WTC11 (cell line): ENCODE data around the gene PLXNA2. TPM values are rescaled to one million over a fixed set of nuclear protein-coding genes. Genes with fewer than 3 reads are reported as not detected.

Experiments
- ATAC-seq: fragments of 200-7000 bp; cut with Tn5 transposase; 2 replicates; pipeline ENCODE4 v1.10.0; 2021; ENCODE audit warnings: mild to moderate bottlenecking, moderate library complexity
- CTCF ChIA-PET: fragments of 300-600 bp; sonication (Branson Sonifier 250); formaldehyde crosslinking; loops from one replicate; lab custom pipeline; 2021; ENCODE audit warnings: antibody characterized with exemption; lab: Charles Lee
- POLR2A ChIA-PET: fragments of 350-600 bp; sonication (Branson Sonifier 250); formaldehyde crosslinking; loops from one replicate; lab custom pipeline; 2021; ENCODE audit warnings: antibody characterized with exemption; lab: Charles Lee
- DNase-seq: peaks from one replicate; pipeline ENCODE4 v3.0.0; 2021; ENCODE audit warnings: low spot score
- H3K27ac Mint-ChIP-seq: 2 replicates; pipeline ENCODE4 v1.8.0; 2021; ENCODE audit warnings: mixed read lengths
- H3K27me3 Mint-ChIP-seq: 2 replicates; pipeline ENCODE4 v1.8.0; 2021; ENCODE audit warnings: low read depth, mild to moderate bottlenecking, moderate library complexity, mixed read lengths
- H3K36me3 Mint-ChIP-seq: 2 replicates; pipeline ENCODE4 v1.8.0; 2021; ENCODE audit warnings: mixed read lengths
- H3K4me1 Mint-ChIP-seq: 2 replicates; pipeline ENCODE4 v1.8.0; 2022; ENCODE audit warnings: mixed read lengths
- H3K4me3 Mint-ChIP-seq: 2 replicates; pipeline ENCODE4 v1.8.0; 2021; ENCODE audit warnings: mild to moderate bottlenecking, moderate library complexity, mixed read lengths
- H3K9me3 Mint-ChIP-seq: 2 replicates; pipeline ENCODE4 v1.8.0; 2021; ENCODE audit warnings: mixed read lengths
- ATF1 ChIP-seq: sonication (generic); formaldehyde crosslinking; IDR thresholded peaks from 2 replicates; pipeline ENCODE4 v1.8.1; 2023; ENCODE audit warnings: mild to moderate bottlenecking, moderate library complexity, missing genetic modification reagents
- CBFB ChIP-seq: sonication (generic); formaldehyde crosslinking; IDR thresholded peaks from 2 replicates; pipeline ENCODE4 v1.8.1; 2022; ENCODE audit warnings: mild to moderate bottlenecking, low read depth, missing genetic modification reagents
- E2F4 ChIP-seq: sonication (generic); formaldehyde crosslinking; IDR thresholded peaks from 2 replicates; pipeline ENCODE4 v1.8.1; 2022; ENCODE audit warnings: low read depth, mild to moderate bottlenecking, moderate library complexity, missing genetic modification reagents, borderline replicate concordance
- ETV6 ChIP-seq: sonication (generic); formaldehyde crosslinking; IDR thresholded peaks from 2 replicates; pipeline ENCODE4 v1.8.1; 2022; ENCODE audit warnings: mild to moderate bottlenecking, missing genetic modification reagents
- GRHL2 ChIP-seq: fragments of 250-450 bp; sonication (Bioruptor Pico); IDR thresholded peaks from 2 replicates; pipeline ENCODE4 v1.8.0; 2022; ENCODE audit warnings: mild to moderate bottlenecking, moderate library complexity; ENCODE audit not compliant: insufficient replicate concordance, severe bottlenecking
- GTF2I ChIP-seq: fragments of 250-450 bp; sonication (Bioruptor Pico); conservative IDR thresholded peaks from 2 replicates; pipeline ENCODE4 v1.4.0; 2021; ENCODE audit warnings: mild to moderate bottlenecking
- HMGA2 ChIP-seq: fragments of 250-450 bp; sonication (Bioruptor Pico); IDR thresholded peaks from 2 replicates; pipeline ENCODE4 v1.4.0; 2021; ENCODE audit warnings: mild to moderate bottlenecking, moderate library complexity
- IRF2 ChIP-seq: sonication (generic); formaldehyde crosslinking; IDR thresholded peaks from 2 replicates; pipeline ENCODE4 v1.8.0; 2022; ENCODE audit warnings: low read depth, missing genetic modification reagents, borderline replicate concordance
- JUN ChIP-seq: sonication (generic); formaldehyde crosslinking; IDR thresholded peaks from 2 replicates; pipeline ENCODE4 v1.8.0; 2023; ENCODE audit warnings: mild to moderate bottlenecking, missing genetic modification reagents
- KAT7 ChIP-seq: sonication (generic); formaldehyde crosslinking; IDR thresholded peaks from 2 replicates; pipeline ENCODE4 v1.8.1; 2023; ENCODE audit warnings: missing genetic modification reagents, mild to moderate bottlenecking, borderline replicate concordance
- MYBL2 ChIP-seq: sonication (generic); formaldehyde crosslinking; IDR thresholded peaks from 2 replicates; pipeline ENCODE4 v1.8.1; 2023; ENCODE audit warnings: mild to moderate bottlenecking, moderate library complexity, missing genetic modification reagents
- SOX15 ChIP-seq: fragments of 250-450 bp; sonication (Bioruptor Pico); IDR thresholded peaks from 2 replicates; pipeline ENCODE4 v1.9.0; 2021; ENCODE audit warnings: mild to moderate bottlenecking
- ZNF121 ChIP-seq: sonication (generic); formaldehyde crosslinking; IDR thresholded peaks from 2 replicates; pipeline ENCODE4 v1.8.0; 2023; ENCODE audit warnings: missing genetic modification reagents
- ZNF138 ChIP-seq: sonication (generic); formaldehyde crosslinking; conservative IDR thresholded peaks from 2 replicates; pipeline ENCODE4 v1.8.1; 2022; ENCODE audit warnings: mild to moderate bottlenecking, moderate library complexity, missing genetic modification reagents
- ZNF232 ChIP-seq: sonication (generic); formaldehyde crosslinking; IDR thresholded peaks from 2 replicates; pipeline ENCODE4 v1.8.0; 2022; ENCODE audit warnings: mild to moderate bottlenecking, missing genetic modification reagents
- ZNF263 ChIP-seq: sonication (generic); formaldehyde crosslinking; IDR thresholded peaks from 2 replicates; pipeline ENCODE4 v1.8.1; 2022; ENCODE audit warnings: low read depth, mild to moderate bottlenecking, moderate library complexity, missing genetic modification reagents
- ZNF317 ChIP-seq: sonication (generic); formaldehyde crosslinking; IDR thresholded peaks from 2 replicates; pipeline ENCODE4 v1.8.1; 2023; ENCODE audit warnings: low read depth, mild to moderate bottlenecking, moderate library complexity, missing genetic modification reagents, borderline replicate concordance
- ZNF425 ChIP-seq: fragments of 250-450 bp; sonication (Bioruptor Pico); conservative IDR thresholded peaks from 2 replicates; pipeline ENCODE4 v1.9.0; 2021; ENCODE audit warnings: mild to moderate bottlenecking
- ZNF512 ChIP-seq: sonication (generic); formaldehyde crosslinking; IDR thresholded peaks from 2 replicates; pipeline ENCODE4 v1.8.1; 2022; ENCODE audit warnings: missing genetic modification reagents, borderline replicate concordance
- ZNF671 ChIP-seq: fragments of 250-450 bp; sonication (Bioruptor Pico); IDR thresholded peaks from 2 replicates; pipeline ENCODE4 v1.8.0; 2021; ENCODE audit warnings: mild to moderate bottlenecking
- total RNA-seq: library from RNA; stranded (reverse); gene quantifications from 3 replicates; pipeline ENCODE4 v1.2.3, GENCODE V29; 2021

The PLXNA2 gene
- total RNA-seq, 1 experiment from 2014 or later: 4.2 TPM

GRCh38 chr1:208030288-208031091 lies 213.7 kb downstream of the PLXNA2 start:
- ChIA-PET POLR2A (no interaction called here), CTCF (interaction anchor here (0.8 to 2.1 kb wide), 6 partner anchors 8 to 214 kb away, joined by 3 to 7 read pairs (median 4); partner anchors contain the start of gene PLXNA2)
- DNase-seq: no peak
- no peak for TF ChIP-seq ZNF512 (CRISPR knock-in tag)
- TF ChIP-seq GTF2I (CRISPR knock-in tag): no peak
- TF ChIP-seq E2F4 (CRISPR knock-in tag): no peak
- TF ChIP-seq SOX15: no peak
- H3K4me1 Mint-ChIP-seq: 0 out of 2 replicates have a peak, but pooled peaks cover 4% of the 10 kb centered on the region
- H3K4me3 Mint-ChIP-seq: no peak overlapping the region
- no peak for ATAC-seq
- H3K27me3 Mint-ChIP-seq: no peaks in the 10 kb centered on the region
- no peaks in the 10 kb centered on the region for H3K36me3 Mint-ChIP-seq
- no peak overlapping the region for H3K27ac Mint-ChIP-seq
- H3K9me3 Mint-ChIP-seq: no peaks in the 10 kb centered on the region

GRCh38 chr1:208029381-208030287 lies 214.6 kb downstream of the PLXNA2 start:
- H3K4me3 Mint-ChIP-seq: no peak overlapping the region
- CTCF ChIA-PET: interaction anchor here (1.6 kb wide), 1 partner anchor 31 kb away, joined by 7 read pairs; no protein-coding TSS in a partner anchor
- H3K4me1 Mint-ChIP-seq: 0 out of 2 replicates have a peak, but pooled peaks cover 4% of the 10 kb centered on the region
- H3K36me3 Mint-ChIP-seq: no peaks in the 10 kb centered on the region
- H3K27me3 Mint-ChIP-seq: no peaks in the 10 kb centered on the region
- no peaks in the 10 kb centered on the region for H3K9me3 Mint-ChIP-seq
- POLR2A ChIA-PET: no interaction called here
- ATAC-seq: no peak
- TF ChIP-seq GRHL2 (CRISPR knock-in tag) (no peak), E2F4 (CRISPR knock-in tag) (no peak), ZNF232 (CRISPR knock-in tag) (no peak), MYBL2 (CRISPR knock-in tag) (no peak), JUN (CRISPR knock-in tag) (no peak), ZNF425 (CRISPR knock-in tag) (no peak), ZNF317 (no peak), ZNF121 (CRISPR knock-in tag) (no peak), ZNF671 (no peak), ATF1 (no peak)
- DNase-seq: no peak
- H3K27ac Mint-ChIP-seq: no peak overlapping the region

GRCh38 chr1:208028526-208028925 lies 215.7 kb downstream of the PLXNA2 start:
- CTCF ChIA-PET: interaction anchor here (0.5 kb wide), 1 partner anchor 84 kb away, joined by 3 read pairs; no protein-coding TSS in a partner anchor
- TF ChIP-seq HMGA2 (no peak), ZNF138 (CRISPR knock-in tag) (no peak), CBFB (CRISPR knock-in tag) (no peak), IRF2 (CRISPR knock-in tag) (no peak), KAT7 (no peak), ETV6 (CRISPR knock-in tag) (no peak), ZNF263 (CRISPR knock-in tag) (no peak)
- POLR2A ChIA-PET: no interaction called here
- no peak for DNase-seq
- ATAC-seq: no peak
- Mint-ChIP-seq H3K27ac (no peak overlapping the region), H3K4me3 (no peak overlapping the region), H3K36me3 (no peaks in the 10 kb centered on the region), H3K4me1 (0 out of 2 replicates have a peak, but pooled peaks cover 4% of the 10 kb centered on the region), H3K9me3 (no peaks in the 10 kb centered on the region), H3K27me3 (no peaks in the 10 kb centered on the region)
